Neural progenitor cell (in vitro differentiated cells): ENCODE data around the gene NFATC2IP.

Source experiments
- CTCF ChIP-seq: fragments of 200-600 bp; sonication (generic); IDR thresholded peaks from 2 replicates; pipeline ENCODE4 v1.5.1; 2017; ENCODE audit warnings: antibody characterized with exemption, mild to moderate bottlenecking
- EZH2 ChIP-seq: fragments of 200-600 bp; sonication (generic); IDR thresholded peaks from 2 replicates; pipeline ENCODE4 v1.6.1; 2017; ENCODE audit warnings: antibody characterized with exemption, mild to moderate bottlenecking, moderate library complexity
- EZH2phosphoT487 ChIP-seq: fragments of 200-600 bp; sonication (generic); IDR thresholded peaks from 2 replicates; pipeline ENCODE4 v1.6.1; 2017; ENCODE audit warnings: antibody characterized with exemption

- TF ChIP-seq EZH2phosphoT487 (no peak), CTCF (no peak), EZH2 (no peak)
These were observed 4.1 kb upstream of the NFATC2IP start for GRCh38 chr16:28946681-28947080.
